Type B pancreatic cell (in vitro differentiated cells): ENCODE data around the gene ACADS. TPM values are rescaled to one million over a fixed set of nuclear protein-coding genes. Genes with fewer than 3 reads are reported as not detected.
A peak's percentile ranks its signal among the peaks of the same experiment; 100 is the strongest.

ENCODE experiments used
- DNase-seq: peaks from one replicate; pipeline ENCODE4 v3.0.0; 2021; ENCODE audit warnings: mixed read lengths; ENCODE audit not compliant: unreplicated experiment; ENCODE audit errors: extremely low spot score
- H3K27ac Mint-ChIP-seq: 2 replicates; pipeline ENCODE4 v1.8.0; 2021; ENCODE audit warnings: mild to moderate bottlenecking, mixed read lengths
- H3K27me3 Mint-ChIP-seq: 2 replicates; pipeline ENCODE4 v1.8.0; 2021; ENCODE audit warnings: mixed read lengths
- H3K36me3 Mint-ChIP-seq: 2 replicates; pipeline ENCODE4 v1.8.0; 2021; ENCODE audit warnings: mixed read lengths
- H3K4me1 Mint-ChIP-seq: one replicate; pipeline ENCODE4 v1.8.0; 2021; ENCODE audit warnings: mixed read lengths; ENCODE audit not compliant: unreplicated experiment
- H3K4me3 Mint-ChIP-seq: 2 replicates; pipeline ENCODE4 v1.8.0; 2021; ENCODE audit warnings: mild to moderate bottlenecking, mixed read lengths
- H3K9me3 Mint-ChIP-seq: 2 replicates; pipeline ENCODE4 v1.8.0; 2021; ENCODE audit warnings: mixed read lengths
- total RNA-seq: library from RNA; stranded (reverse); gene quantifications from 2 replicates; pipeline ENCODE4 v1.2.1, GENCODE V29; 2021; ENCODE audit warnings: low replicate concordance
- TF ChIP-seq, protein P1 (sequence below): fragments of 200-600 bp; sonication (generic); conservative IDR thresholded peaks from 2 replicates; pipeline ENCODE4 v1.5.0; 2021; ENCODE audit warnings: antibody characterized with exemption, mild to moderate bottlenecking

Gene ACADS
- total RNA-seq, 1 donor from 2014 or later: 12.1 TPM

GRCh38 chr12:120689397-120690082 lies 36.1 kb upstream of the ACADS start:
- TF ChIP-seq, protein P1, sequence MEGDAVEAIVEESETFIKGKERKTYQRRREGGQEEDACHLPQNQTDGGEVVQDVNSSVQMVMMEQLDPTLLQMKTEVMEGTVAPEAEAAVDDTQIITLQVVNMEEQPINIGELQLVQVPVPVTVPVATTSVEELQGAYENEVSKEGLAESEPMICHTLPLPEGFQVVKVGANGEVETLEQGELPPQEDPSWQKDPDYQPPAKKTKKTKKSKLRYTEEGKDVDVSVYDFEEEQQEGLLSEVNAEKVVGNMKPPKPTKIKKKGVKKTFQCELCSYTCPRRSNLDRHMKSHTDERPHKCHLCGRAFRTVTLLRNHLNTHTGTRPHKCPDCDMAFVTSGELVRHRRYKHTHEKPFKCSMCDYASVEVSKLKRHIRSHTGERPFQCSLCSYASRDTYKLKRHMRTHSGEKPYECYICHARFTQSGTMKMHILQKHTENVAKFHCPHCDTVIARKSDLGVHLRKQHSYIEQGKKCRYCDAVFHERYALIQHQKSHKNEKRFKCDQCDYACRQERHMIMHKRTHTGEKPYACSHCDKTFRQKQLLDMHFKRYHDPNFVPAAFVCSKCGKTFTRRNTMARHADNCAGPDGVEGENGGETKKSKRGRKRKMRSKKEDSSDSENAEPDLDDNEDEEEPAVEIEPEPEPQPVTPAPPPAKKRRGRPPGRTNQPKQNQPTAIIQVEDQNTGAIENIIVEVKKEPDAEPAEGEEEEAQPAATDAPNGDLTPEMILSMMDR: peak; percentile 15
- Mint-ChIP-seq H3K4me3 (peak overlapping the region; percentile 91), H3K9me3 (no peaks in the 10 kb centered on the region), H3K36me3 (peaks cover 7% of the 10 kb centered on the region), H3K27me3 (no peaks in the 10 kb centered on the region), H3K4me1 (peaks cover 54% of the 10 kb centered on the region), H3K27ac (peak overlapping the region; percentile 73)
- DNase-seq: no peak

GRCh38 chr12:120690083-120690450 lies 35.6 kb upstream of the ACADS start:
- Mint-ChIP-seq H3K4me3 (peak overlapping the region; percentile 91), H3K4me1 (peaks cover 54% of the 10 kb centered on the region)

DNA sequence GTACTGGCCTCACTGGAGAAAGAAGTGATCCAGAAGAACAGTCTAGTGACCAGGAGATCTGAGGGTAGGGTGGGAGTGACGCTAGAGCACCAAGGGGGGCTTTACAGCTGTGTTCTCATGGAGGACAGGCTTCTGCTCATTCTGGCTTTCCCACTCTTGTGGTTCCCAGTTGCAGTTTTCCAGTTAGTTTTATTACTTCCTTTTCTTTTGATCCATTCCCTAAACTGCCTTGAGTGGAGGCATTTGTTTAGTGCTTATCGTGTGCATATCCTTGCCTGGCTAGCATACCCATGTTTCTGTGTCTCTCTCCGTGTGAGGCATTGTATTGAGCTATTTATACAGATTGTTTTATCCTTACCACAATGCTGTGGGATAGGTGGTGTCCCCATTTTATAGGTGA lies 34.6 kb upstream of the ACADS start:
- peaks cover 19% of the 10 kb centered on the region for H3K36me3 Mint-ChIP-seq
- H3K27ac Mint-ChIP-seq: no peak overlapping the region
- H3K9me3 Mint-ChIP-seq: no peaks in the 10 kb centered on the region
- H3K4me3 Mint-ChIP-seq: peak overlapping the region; percentile 12
- H3K27me3 Mint-ChIP-seq: no peaks in the 10 kb centered on the region
- peaks cover 54% of the 10 kb centered on the region for H3K4me1 Mint-ChIP-seq
- no peak for DNase-seq
- TF ChIP-seq, protein P1: no peak

More at GRCh38 chr12:120690083-120690450, 35.6 kb upstream of the ACADS start:
- peak overlapping the region; percentile 73 for H3K27ac Mint-ChIP-seq
- H3K27me3 Mint-ChIP-seq: no peaks in the 10 kb centered on the region
- H3K36me3 Mint-ChIP-seq: peaks cover 12% of the 10 kb centered on the region
- no peak for DNase-seq
- TF ChIP-seq, protein P1: peak; percentile 7
- no peaks in the 10 kb centered on the region for H3K9me3 Mint-ChIP-seq

GRCh38 chr12:120692524-120693033 lies 33.0 kb upstream of the ACADS start:
- peaks cover 54% of the 10 kb centered on the region for H3K4me1 Mint-ChIP-seq
- DNase-seq: no peak
- H3K4me3 Mint-ChIP-seq: peak overlapping the region; percentile 9
- TF ChIP-seq, protein P1: no peak
- H3K36me3 Mint-ChIP-seq: peaks cover 26% of the 10 kb centered on the region
- peak overlapping the region; percentile 19 for H3K27ac Mint-ChIP-seq
- H3K27me3 Mint-ChIP-seq: no peaks in the 10 kb centered on the region
- H3K9me3 Mint-ChIP-seq: no peaks in the 10 kb centered on the region

- Mint-ChIP-seq H3K36me3 (peaks cover 26% of the 10 kb centered on the region), H3K27me3 (no peaks in the 10 kb centered on the region), H3K27ac (peak overlapping the region; percentile 6), H3K9me3 (no peaks in the 10 kb centered on the region), H3K4me1 (peaks cover 47% of the 10 kb centered on the region), H3K4me3 (no peak overlapping the region)
- no peak for DNase-seq
- TF ChIP-seq, protein P1: no peak
These were observed 31.8 kb upstream of the ACADS start for GRCh38 chr12:120693848-120694247.
